K562 (cell line): ENCODE data around the gene NXN. TPM values are rescaled to one million over a fixed set of nuclear protein-coding genes. Genes with fewer than 3 reads are reported as not detected.

Source experiments
- ATAC-seq: fragments of 200-7000 bp; cut with Tn5 transposase; 3 replicates; pipeline ENCODE4 v1.9.1; 2020; ENCODE audit warnings: moderate library complexity
- BruUV-seq: library from RNA; stranded (reverse); fragments of 400-500 nt; replicated peaks from 2 replicates; lab custom pipeline; 2021; lab: Mats Ljungman, UMichigan
- CTCF ChIA-PET: fragments of 300-600 bp; formaldehyde crosslinking; extraction: SDS; loops from one replicate; lab custom pipeline; 2021; ENCODE audit warnings: low intra/inter-chr PET ratio; lab: Yijun Ruan, JAX
- POLR2A ChIA-PET: fragments of 300-600, 350-650 bp; sonication (Branson Sonifier 250); formaldehyde crosslinking; extraction: SDS; loops from one replicate; lab custom pipeline; 2021; ENCODE audit warnings: antibody characterized with exemption, inconsistent platforms; lab: Yijun Ruan, JAX
- DNase-seq, 4 experiments: peaks; one replicate each; pipeline versions ENCODE4 v3.0.0 to v3.0.0-alpha.2; 2011 to 2018; ENCODE audit warnings: low spot score in 3 of 4, mixed read lengths in 3 of 4; ENCODE audit errors: extremely low read depth in 1 of 4
- FAIRE-seq: peaks from 2 replicates; lab custom pipeline; 2011; peaks lifted over from hg19 to GRCh38; lab: Jason Lieb, UNC
- H2AFZ ChIP-seq: 2 replicates; pipeline ENCODE4 v1.6.0; 2011; ENCODE audit warnings: low read depth, low read length, control low read depth, inconsistent platforms
- H3K27ac ChIP-seq: fragments of 200-600 bp; 3 replicates; pipeline ENCODE4 v1.8.0; 2011; ENCODE audit warnings: low read depth, mild to moderate bottlenecking, control low read depth, inconsistent platforms, low read length, moderate library complexity, mixed read lengths; ENCODE audit errors: extremely low read depth
- H3K27me3 ChIP-seq, 2 experiments: fragments of 300-600 bp in 1 of 2; 2 replicates in 1 of 2; 3 replicates in 1 of 2; pipeline versions ENCODE4 v1.6.0 to v1.8.0; 2011; ENCODE audit warnings: inconsistent platforms in 2 of 2, low read length in 2 of 2, mild to moderate bottlenecking in 1 of 2, mixed read lengths in 1 of 2, moderate library complexity in 1 of 2; ENCODE audit not compliant: control insufficient read depth in 2 of 2, insufficient read depth in 2 of 2
- H3K36me3 ChIP-seq: fragments of 300-600 bp; 3 replicates; pipeline ENCODE4 v1.8.0; 2011; ENCODE audit warnings: mild to moderate bottlenecking, low read length, inconsistent platforms; ENCODE audit not compliant: control insufficient read depth, insufficient read depth
- H3K4me1 ChIP-seq, 2 experiments: fragments of 200-600 bp in 1 of 2; replicated peaks in 1 of 2; 2 replicates in 1 of 2; 3 replicates in 1 of 2; pipeline versions ENCODE4 v1.5.1 to v1.8.0; 2011; ENCODE audit warnings: inconsistent platforms in 2 of 2, low read length in 2 of 2, mild to moderate bottlenecking in 1 of 2, mixed read lengths in 1 of 2, moderate library complexity in 1 of 2; ENCODE audit not compliant: control insufficient read depth in 2 of 2, insufficient read depth in 2 of 2
- H3K4me2 ChIP-seq: 2 replicates; pipeline ENCODE4 v1.6.1; 2011; ENCODE audit warnings: low read length, control low read depth, inconsistent platforms, mixed read lengths; ENCODE audit not compliant: insufficient read depth
- H3K4me3 ChIP-seq: fragments of 200-600 bp; sonication (generic), shearing (Covaris generic); 2 replicates; pipeline ENCODE4 v1.5.1; 2016; ENCODE audit warnings: control low read depth, inconsistent platforms
- H3K79me2 ChIP-seq: fragments of 200-600 bp; 3 replicates; pipeline ENCODE4 v1.8.0; 2011; ENCODE audit warnings: low read length, inconsistent platforms; ENCODE audit not compliant: control insufficient read depth, insufficient read depth
- H3K9ac ChIP-seq, 2 experiments: 2 replicates each; pipeline versions ENCODE4 v1.6.0 to v1.6.1; 2011; ENCODE audit warnings: low read depth in 2 of 2, low read length in 2 of 2, control low read depth in 1 of 2, inconsistent platforms in 1 of 2, mild to moderate bottlenecking in 1 of 2, mixed read lengths in 1 of 2; ENCODE audit not compliant: insufficient read depth in 1 of 2
- H3K9me1 ChIP-seq: one replicate; pipeline ENCODE4 v1.6.0; 2011; ENCODE audit warnings: inconsistent platforms, mild to moderate bottlenecking, low read length, moderate library complexity; ENCODE audit not compliant: control insufficient read depth, insufficient read depth
- H3K9me3 ChIP-seq: replicated peaks from 2 replicates; pipeline ENCODE4 v1.5.1; 2011; ENCODE audit warnings: low read depth, low read length, inconsistent platforms; ENCODE audit not compliant: control insufficient read depth, insufficient read depth
- H4K20me1 ChIP-seq: replicated peaks from 2 replicates; pipeline ENCODE4 v1.6.1; 2011; ENCODE audit warnings: low read length, inconsistent platforms, mixed read lengths; ENCODE audit not compliant: control insufficient read depth, insufficient read depth
- BMI1 ChIP-seq: fragments of 150-350 bp; IDR thresholded peaks from 2 replicates; pipeline ENCODE4 v1.6.1; 2014; ENCODE audit warnings: low read length
- CBX5 ChIP-seq: IDR thresholded peaks from 2 replicates; pipeline ENCODE4 v1.6.1; 2014; ENCODE audit warnings: low read depth, borderline replicate concordance
- ELK3 ChIP-seq: fragments of 450-650 bp; formaldehyde crosslinking; IDR thresholded peaks from 2 replicates; pipeline ENCODE4 v1.4.0; 2020; ENCODE audit warnings: mild to moderate bottlenecking
- MAFG ChIP-seq: fragments of 450-650 bp; conservative IDR thresholded peaks from 2 replicates; pipeline ENCODE4 v1.6.1; 2016; ENCODE audit warnings: missing genetic modification characterization, missing compliant biosample characterization
- NUFIP1 ChIP-seq: fragments of 450-650 bp; IDR thresholded peaks from 2 replicates; pipeline ENCODE4 v1.6.1; 2018; ENCODE audit not compliant: partially characterized antibody
- POLR2AphosphoS2 ChIP-seq: IDR thresholded peaks from 2 replicates; pipeline ENCODE4 v1.6.1; 2012; ENCODE audit warnings: low read length, improper control_type of control experiment
- SMARCE1 ChIP-seq: fragments of 450-650 bp; IDR thresholded peaks from 2 replicates; pipeline ENCODE4 v1.7.1; 2016; ENCODE audit warnings: mild to moderate bottlenecking
- SRSF9 ChIP-seq: fragments of 200-400 bp; formaldehyde crosslinking; IDR thresholded peaks from 2 replicates; pipeline ENCODE4 v1.6.1; 2017; ENCODE audit warnings: low read depth, low read length, borderline replicate concordance
- TAF9B ChIP-seq: fragments of 450-650 bp; IDR thresholded peaks from 2 replicates; pipeline ENCODE4 v1.6.1; 2018; ENCODE audit warnings: mild to moderate bottlenecking; ENCODE audit not compliant: partially characterized antibody
- ZBTB40 ChIP-seq, 2 experiments: fragments of 450-650 bp in 1 of 2; sonication (generic) in 1 of 2; formaldehyde crosslinking in 1 of 2; IDR thresholded peaks; 2 replicates each; pipeline versions ENCODE4 v1.7.1 to v1.9.0; 2016 to 2022; ENCODE audit warnings: inconsistent platforms in 1 of 2, mild to moderate bottlenecking in 1 of 2, missing genetic modification reagents in 1 of 2
- ZC3H4 ChIP-seq: sonication (generic); formaldehyde crosslinking; IDR thresholded peaks from 2 replicates; pipeline ENCODE4 v1.9.0; 2021; ENCODE audit warnings: missing genetic modification reagents, borderline replicate concordance
- ZFX ChIP-seq: sonication (generic); formaldehyde crosslinking; IDR thresholded peaks from 2 replicates; pipeline ENCODE4 v1.8.0; 2022; ENCODE audit warnings: mild to moderate bottlenecking, missing genetic modification reagents, moderate library complexity
- WGBS: fragments of 100-300 bp; shearing (Covaris generic); methylation state at CpG from one replicate; pipeline ENCODE4 v1.1.6; 2016; ENCODE audit warnings: low coverage, mixed read lengths; ENCODE audit not compliant: insufficient coverage; ENCODE audit errors: missing lambda C conversion rate; 5-methylcytosine and 5-hydroxymethylcytosine counted together
- in situ Hi-C: fragments of 300-500 bp; cut with MboI; formaldehyde crosslinking; loops from 4 replicates; pipeline ENCODE4 v1.15.0; 2018; ENCODE audit warnings: inconsistent platforms, mixed read lengths
- intact Hi-C: fragments of 100-400 bp; cut with micrococcal nuclease; formaldehyde crosslinking; loops from 2 replicates; pipeline ENCODE4 v1.14.2; 2022
- polyA plus RNA-seq, 8 experiments: library from polyadenylated mRNA; depleted of rRNA in 4 of 8; stranded (reverse) in 5 of 8; unstranded in 3 of 8; fragments of >200 nt; fragmentation: Nextera tagmentation in 2 of 8; fragmentation: Illumina TruSeq in 1 of 8; extraction: Ambion mirVana in 2 of 8; extraction: Trizol in 1 of 8; gene quantifications; 2 replicates each; pipeline versions ENCODE4 v1.2.1 to v1.2.3, GENCODE V29; 2011 to 2014; ENCODE audit warnings: inconsistent platforms in 1 of 8, missing spikeins in 1 of 8
- total RNA-seq, 7 experiments: library from RNA; depleted of rRNA in 6 of 7; stranded (reverse); fragments of >200 nt in 6 of 7; fragmentation: Illumina TruSeq in 2 of 7; extraction: Trizol in 2 of 7; gene quantifications; 2 replicates each; pipeline versions ENCODE4 v1.2.1 to v1.2.3, GENCODE V29; 2011 to 2021; ENCODE audit warnings: low replicate concordance in 1 of 7

NXN gene
- total and polyA plus RNA-seq, 9 of the 15 experiments (the other 6 are each of a cell fraction or from before 2014, with no cell fraction given), result 0.08 to 0.39 (median 0.29) TPM; not detected in 5

- in situ Hi-C loops, result no loop called here
- no peak for FAIRE-seq
- H3K79me2 ChIP-seq, result no peaks in the 10 kb centered on the region
Measured at GRCh38 chr17:1011760-1012735, 32.5 kb upstream of the NXN start.

More at GRCh38 chr17:1011760-1012735, 32.5 kb upstream of the NXN start:
- CTCF ChIA-PET, result no interaction called here
- TF ChIP-seq BMI1 (no peak), TAF9B (no peak), SMARCE1 (no peak), MAFG (tag) (no peak), CBX5 (no peak), ELK3 (CRISPR knock-in tag) (no peak), ZBTB40 (IDR thresholded peaks at IDR 0.05) (no peak), ZBTB40 (CRISPR knock-in tag; IDR thresholded peaks at IDR 0.05) (no peak), ZC3H4 (no peak), POLR2AphosphoS2 (no peak), SRSF9 (no peak), ZFX (no peak), NUFIP1 (no peak)
- ATAC-seq, result no peak
- 25% methylated on average over 27 of the region's 57 CpGs for WGBS
- no peaks in the 10 kb centered on the region for H3K36me3 ChIP-seq
- no peak overlapping the region for H3K4me2 ChIP-seq
- no peak overlapping the region for H2AFZ ChIP-seq
- no peaks in the 10 kb centered on the region for H4K20me1 ChIP-seq
- intact Hi-C loops, result no loop called here
- no TSS peak for BruUV-seq
- DNase-seq, result no peak
- no peak overlapping the region for H3K27ac ChIP-seq
- H3K9me1 ChIP-seq, result no peaks in the 10 kb centered on the region
- H3K9me3 ChIP-seq, result no peaks in the 10 kb centered on the region
- POLR2A ChIA-PET, result no interaction called here
- H3K27me3 ChIP-seq, result peaks cover 0 to 45% of the 10 kb centered on the region in 2 experiments; a peak in 2 of 5 replicates
- H3K9ac ChIP-seq, result no peak overlapping the region
- H3K4me3 ChIP-seq, result no peak overlapping the region
- H3K4me1 ChIP-seq, result peaks cover 0 to 18% of the 10 kb centered on the region in 2 experiments; a peak in 2 of 5 replicates
